Uterus (tissue), 2 donors: ENCODE measurements around the gene SHQ1.

Experiments used
- POLR2A ChIP-seq, 2 donors: fragments of 450-650 bp; IDR thresholded peaks; one replicate each; pipeline ENCODE4 v1.6.1; 2016; ENCODE audit warnings: antibody characterized with exemption in 2 of 2, mild to moderate bottlenecking in 1 of 2, moderate library complexity in 1 of 2
- TF ChIP-seq, protein P1 (sequence below), 4 experiments: fragments of 200-600 bp in 2 of 4; fragments of 450-650 bp in 2 of 4; sonication (generic) in 2 of 4; IDR thresholded peaks; one replicate each; pipeline ENCODE4 v1.5.1; 2016 to 2019; ENCODE audit warnings: antibody characterized with exemption in 4 of 4, mild to moderate bottlenecking in 2 of 4, moderate library complexity in 1 of 4

DNA sequence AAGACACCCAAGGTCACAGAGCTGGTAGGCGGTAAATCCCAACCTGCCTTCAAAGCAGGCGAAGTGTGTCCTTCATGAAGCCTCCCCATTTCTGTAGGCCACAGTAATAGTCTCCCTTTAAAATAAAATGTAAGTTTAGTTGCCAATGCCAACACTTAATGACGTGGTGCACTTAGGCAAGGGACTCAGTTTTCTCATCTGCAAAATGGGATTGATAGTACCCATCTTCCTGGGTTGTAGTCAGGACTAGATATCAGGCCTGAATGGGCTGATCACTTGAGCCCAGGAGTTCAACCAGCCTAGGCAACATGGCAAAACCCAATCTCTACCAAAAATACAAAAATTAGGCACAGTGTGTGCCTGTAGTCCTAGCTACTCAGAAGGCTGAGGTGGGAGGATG is 114.6 kb downstream of the SHQ1 start:
- TF ChIP-seq, protein P1, sequence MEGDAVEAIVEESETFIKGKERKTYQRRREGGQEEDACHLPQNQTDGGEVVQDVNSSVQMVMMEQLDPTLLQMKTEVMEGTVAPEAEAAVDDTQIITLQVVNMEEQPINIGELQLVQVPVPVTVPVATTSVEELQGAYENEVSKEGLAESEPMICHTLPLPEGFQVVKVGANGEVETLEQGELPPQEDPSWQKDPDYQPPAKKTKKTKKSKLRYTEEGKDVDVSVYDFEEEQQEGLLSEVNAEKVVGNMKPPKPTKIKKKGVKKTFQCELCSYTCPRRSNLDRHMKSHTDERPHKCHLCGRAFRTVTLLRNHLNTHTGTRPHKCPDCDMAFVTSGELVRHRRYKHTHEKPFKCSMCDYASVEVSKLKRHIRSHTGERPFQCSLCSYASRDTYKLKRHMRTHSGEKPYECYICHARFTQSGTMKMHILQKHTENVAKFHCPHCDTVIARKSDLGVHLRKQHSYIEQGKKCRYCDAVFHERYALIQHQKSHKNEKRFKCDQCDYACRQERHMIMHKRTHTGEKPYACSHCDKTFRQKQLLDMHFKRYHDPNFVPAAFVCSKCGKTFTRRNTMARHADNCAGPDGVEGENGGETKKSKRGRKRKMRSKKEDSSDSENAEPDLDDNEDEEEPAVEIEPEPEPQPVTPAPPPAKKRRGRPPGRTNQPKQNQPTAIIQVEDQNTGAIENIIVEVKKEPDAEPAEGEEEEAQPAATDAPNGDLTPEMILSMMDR (IDR thresholded peaks at IDR 0.05) = no peak
- TF ChIP-seq POLR2A (IDR thresholded peaks at IDR 0.05) = no peak
